ENCODE data around the gene TNP2. TPM values are rescaled to one million over a fixed set of nuclear protein-coding genes. Genes with fewer than 3 reads are reported as not detected.

Gene TNP2
- total and polyA plus RNA-seq, 12 donors: not detected

GRCh38 chr16:11264155-11264832, 4.8 kb downstream of the TNP2 start:
- H3K27me3 ChIP-seq: no peaks in the 10 kb centered on the region
- no peak for TF ChIP-seq CTCF (IDR thresholded peaks at IDR 0.05)
- no peak overlapping the region for H3K27ac ChIP-seq
- no peak for DNase-seq
- 81 to 85% methylated on average over 9 of the region's 9 CpGs for WGBS, 2 donors
- H3K4me1 ChIP-seq: peaks cover 0 to 11% (median 3%) of the 10 kb centered on the region in 9 donors
- no peaks in the 10 kb centered on the region for H3K36me3 ChIP-seq
- H3K4me3 ChIP-seq: no peak overlapping the region
- intact Hi-C loops (cut with DNase I): loop anchor here in 2 of 10 donors (5.0 to 10.0 kb wide), 2 partner anchors 91 to 93 kb away; no protein-coding TSS in a partner anchor
- H3K9me3 ChIP-seq: no peaks in the 10 kb centered on the region
- no peak for ATAC-seq

- intact Hi-C loops (cut with DNase I): loop anchor here in 2 of 10 donors (5.0 to 10.0 kb wide), 2 partner anchors 91 to 94 kb away; no protein-coding TSS in a partner anchor
- no peak overlapping the region for H3K27ac ChIP-seq
- ATAC-seq: no peak
- H3K4me3 ChIP-seq: no peak overlapping the region
- 60 to 75% methylated on average over 4 of the region's 4 CpGs for WGBS, 2 donors
- TF ChIP-seq CTCF (IDR thresholded peaks at IDR 0.05): no peak
- peaks cover 2 to 16% (median 8%) of the 10 kb centered on the region in 9 donors for H3K4me1 ChIP-seq
- no peaks in the 10 kb centered on the region for H3K27me3 ChIP-seq
- no peak for DNase-seq
- no peaks in the 10 kb centered on the region for H3K9me3 ChIP-seq
- H3K36me3 ChIP-seq: no peaks in the 10 kb centered on the region
Observed at GRCh38 chr16:11263737-11264136, 5.4 kb downstream of the TNP2 start.

- Histone ChIP-seq H3K36me3 (no peaks in the 10 kb centered on the region), H3K4me3 (no peak overlapping the region), H3K4me1 (peaks cover 2 to 24% (median 14%) of the 10 kb centered on the region in 9 donors), H3K27me3 (no peaks in the 10 kb centered on the region), H3K9me3 (no peaks in the 10 kb centered on the region), H3K27ac (no peak overlapping the region)
- DNase-seq (no peak), ATAC-seq (no peak)
- WGBS, 2 donors: 85 to 87% methylated on average over 8 of the region's 8 CpGs
- TF ChIP-seq CTCF (IDR thresholded peaks at IDR 0.05): no peak
- intact Hi-C loops (cut with DNase I): loop anchor here in 2 of 10 donors (5.0 to 10.0 kb wide), 2 partner anchors 92 to 94 kb away; no protein-coding TSS in a partner anchor
Observed at GRCh38 chr16:11262915-11263314, 6.2 kb downstream of the TNP2 start.

GRCh38 chr16:11260596-11260966, 8.5 kb downstream of the TNP2 start:
- intact Hi-C loops (cut with DNase I): loop anchor here in 2 of 10 donors (5.0 to 10.0 kb wide), 2 partner anchors 94 to 97 kb away; no protein-coding TSS in a partner anchor
- H3K4me3 ChIP-seq: no peak overlapping the region
- no peak for DNase-seq
- 62 to 79% methylated on average over 3 of the region's 3 CpGs for WGBS, 2 donors
- TF ChIP-seq CTCF (IDR thresholded peaks at IDR 0.05): no peak
- H3K4me1 ChIP-seq: peaks cover 10 to 37% (median 24%) of the 10 kb centered on the region in 9 donors
- H3K36me3 ChIP-seq: no peaks in the 10 kb centered on the region
- no peaks in the 10 kb centered on the region for H3K9me3 ChIP-seq
- H3K27ac ChIP-seq: no peak overlapping the region
- H3K27me3 ChIP-seq: no peaks in the 10 kb centered on the region
- ATAC-seq: no peak

Measured in heart right ventricle (tissue), 16 donors.